Left forelimb (tissue), 1 donor: ENCODE results near the gene DNAJB2.
A peak's percentile ranks its signal among the peaks of the same experiment; 100 is the strongest.
"Not testable (repeated sequence)": the region's sequence is repeated elsewhere in the genome, so short reads cannot be mapped to it uniquely, and the experiment has no call there.

Source experiments
- DNase-seq: peaks from one replicate; pipeline ENCODE4 v3.0.0-alpha.2; 2018; ENCODE audit warnings: low spot score

The DNAJB2 gene

GRCh38 chr2:219258942-219259341, 20.2 kb upstream of the DNAJB2 start:
- DNase-seq: not testable (repeated sequence)

GRCh38 chr2:219261024-219261855, 17.9 kb upstream of the DNAJB2 start:
- DNase-seq: no peak

GRCh38 chr2:219266232-219266631, 12.9 kb upstream of the DNAJB2 start:
- no peak for DNase-seq

GRCh38 chr2:219266886-219267285, 12.3 kb upstream of the DNAJB2 start:
- DNase-seq: no peak

- DNase-seq: no peak
These were observed 10.9 kb upstream of the DNAJB2 start for GRCh38 chr2:219268294-219268693.

GRCh38 chr2:219269362-219270054, 9.7 kb upstream of the DNAJB2 start:
- DNase-seq: no peak

GRCh38 chr2:219270055-219270372, 9.2 kb upstream of the DNAJB2 start:
- DNase-seq: no peak

GRCh38 chr2:219271021-219271420, 8.1 kb upstream of the DNAJB2 start:
- no peak for DNase-seq

GRCh38 chr2:219272356-219272755, 6.8 kb upstream of the DNAJB2 start:
- DNase-seq: no peak

GRCh38 chr2:219272995-219273394, 6.2 kb upstream of the DNAJB2 start:
- no peak for DNase-seq

- DNase-seq: no peak
These were observed 5.2 kb upstream of the DNAJB2 start for GRCh38 chr2:219273937-219274336.

- no peak for DNase-seq
These were observed 4.7 kb upstream of the DNAJB2 start for GRCh38 chr2:219274361-219274921.

GRCh38 chr2:219277703-219278654, 1.2 kb upstream of the DNAJB2 start:
- DNase-seq: peak; percentile 87

- no peak for DNase-seq
These were observed 463 bp upstream of the DNAJB2 start for GRCh38 chr2:219278655-219279150.

GRCh38 chr2:219279916-219280516, 850 bp downstream of the DNAJB2 start:
- peak; percentile 64 for DNase-seq

GRCh38 chr2:219280651-219281050, 1.5 kb downstream of the DNAJB2 start:
- no peak for DNase-seq

- no peak for DNase-seq
These were observed 2.4 kb downstream of the DNAJB2 start for GRCh38 chr2:219281588-219281987.

- no peak for DNase-seq
These were observed 3.2 kb downstream of the DNAJB2 start for GRCh38 chr2:219282375-219282774.

- no peak for DNase-seq
These were observed 3.9 kb downstream of the DNAJB2 start for GRCh38 chr2:219282943-219283581.

GRCh38 chr2:219284501-219285372, 5.6 kb downstream of the DNAJB2 start:
- DNase-seq: no peak
